ENCODE data around the gene ZNF644. TPM values are rescaled to one million over a fixed set of nuclear protein-coding genes. Genes with fewer than 3 reads are reported as not detected.

ZNF644 gene
- total RNA-seq, 2 donors from 2014 or later = 46.9 to 66.2 TPM

DNA sequence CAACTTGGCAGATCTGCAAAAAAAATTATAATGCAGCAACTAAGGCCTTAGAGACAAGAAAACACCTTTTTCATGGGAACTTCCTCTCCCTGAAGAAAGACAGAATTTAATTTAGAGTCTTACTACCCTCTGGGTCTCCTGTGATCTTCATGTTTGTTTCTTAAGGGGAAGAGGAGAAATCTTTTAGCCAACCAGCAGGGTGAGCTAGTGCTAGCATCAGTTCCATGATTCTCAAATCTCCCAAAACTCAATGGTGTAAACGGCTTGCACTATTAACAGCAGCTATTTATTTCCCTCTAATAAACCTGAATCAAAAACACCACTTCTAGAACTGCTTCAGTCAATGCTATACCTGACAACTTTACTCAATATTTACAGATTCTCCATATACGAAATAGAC, 3.8 kb downstream of the ZNF644 start:
- no peak overlapping the region for H3K27ac ChIP-seq
- no peaks in the 10 kb centered on the region for H3K9me3 ChIP-seq
- no peaks in the 10 kb centered on the region for H3K36me3 ChIP-seq
- H3K9ac ChIP-seq (ENCODE audit: low read depth in 2 of 2, low read length in 2 of 2) = no peak overlapping the region
- H3K4me1 ChIP-seq = peaks cover 16% of the 10 kb centered on the region
- intact Hi-C loops (cut with DNase I) = loop anchor here (10.0 kb wide), 1 partner anchor 147 kb away; no protein-coding TSS in a partner anchor
- DNase-seq = no peak
- no peak overlapping the region for H3K4me3 ChIP-seq
- TF ChIP-seq, protein P1, sequence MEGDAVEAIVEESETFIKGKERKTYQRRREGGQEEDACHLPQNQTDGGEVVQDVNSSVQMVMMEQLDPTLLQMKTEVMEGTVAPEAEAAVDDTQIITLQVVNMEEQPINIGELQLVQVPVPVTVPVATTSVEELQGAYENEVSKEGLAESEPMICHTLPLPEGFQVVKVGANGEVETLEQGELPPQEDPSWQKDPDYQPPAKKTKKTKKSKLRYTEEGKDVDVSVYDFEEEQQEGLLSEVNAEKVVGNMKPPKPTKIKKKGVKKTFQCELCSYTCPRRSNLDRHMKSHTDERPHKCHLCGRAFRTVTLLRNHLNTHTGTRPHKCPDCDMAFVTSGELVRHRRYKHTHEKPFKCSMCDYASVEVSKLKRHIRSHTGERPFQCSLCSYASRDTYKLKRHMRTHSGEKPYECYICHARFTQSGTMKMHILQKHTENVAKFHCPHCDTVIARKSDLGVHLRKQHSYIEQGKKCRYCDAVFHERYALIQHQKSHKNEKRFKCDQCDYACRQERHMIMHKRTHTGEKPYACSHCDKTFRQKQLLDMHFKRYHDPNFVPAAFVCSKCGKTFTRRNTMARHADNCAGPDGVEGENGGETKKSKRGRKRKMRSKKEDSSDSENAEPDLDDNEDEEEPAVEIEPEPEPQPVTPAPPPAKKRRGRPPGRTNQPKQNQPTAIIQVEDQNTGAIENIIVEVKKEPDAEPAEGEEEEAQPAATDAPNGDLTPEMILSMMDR (IDR thresholded peaks at IDR 0.05) = peak; percentile 22
- H3K27me3 ChIP-seq = no peaks in the 10 kb centered on the region

DNA sequence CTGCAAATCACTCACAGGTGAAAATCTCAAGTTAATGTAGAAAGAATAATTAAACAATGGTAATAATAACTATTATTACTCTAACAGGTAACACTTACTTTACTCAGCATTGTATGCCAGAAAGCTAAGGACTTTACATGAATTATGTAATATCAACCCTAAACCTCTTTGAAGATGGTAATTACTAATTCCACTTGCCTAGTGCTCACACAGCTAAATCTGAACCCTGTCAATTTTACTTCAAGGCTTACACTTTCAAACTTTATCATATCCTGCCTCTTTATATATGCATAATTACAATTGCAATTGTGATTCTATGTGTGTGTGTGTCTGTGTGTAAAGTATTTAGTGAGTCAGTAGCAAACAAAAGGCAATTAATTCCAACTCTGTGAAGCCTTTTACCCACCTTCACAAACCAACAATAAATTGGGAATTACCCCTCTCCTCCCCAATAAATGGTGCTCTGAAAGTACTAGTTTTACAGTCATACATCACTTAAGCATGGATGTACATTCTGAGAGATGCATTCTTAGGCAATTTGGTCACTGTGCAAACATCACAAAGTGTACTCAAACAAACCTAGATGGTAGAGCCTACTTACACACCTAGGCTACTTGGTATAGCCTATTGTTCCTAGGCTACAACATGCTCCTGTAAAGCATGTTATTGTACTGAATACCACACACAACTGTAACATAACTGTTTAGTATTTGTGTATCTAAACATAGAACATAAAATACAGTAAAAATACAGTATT, 5.9 kb downstream of the ZNF644 start:
- intact Hi-C loops (cut with DNase I) = loop anchor here (10.0 kb wide), 1 partner anchor 149 kb away; no protein-coding TSS in a partner anchor
- TF ChIP-seq, protein P1 (IDR thresholded peaks at IDR 0.05) = no peak
- Histone ChIP-seq H3K4me1 (peaks cover 16% of the 10 kb centered on the region), H3K4me3 (no peak overlapping the region), H3K9ac (ENCODE audit: low read depth in 2 of 2, low read length in 2 of 2) (no peak overlapping the region), H3K9me3 (no peaks in the 10 kb centered on the region), H3K36me3 (no peaks in the 10 kb centered on the region), H3K27ac (no peak overlapping the region), H3K27me3 (no peaks in the 10 kb centered on the region)
- no peak for DNase-seq

DNA sequence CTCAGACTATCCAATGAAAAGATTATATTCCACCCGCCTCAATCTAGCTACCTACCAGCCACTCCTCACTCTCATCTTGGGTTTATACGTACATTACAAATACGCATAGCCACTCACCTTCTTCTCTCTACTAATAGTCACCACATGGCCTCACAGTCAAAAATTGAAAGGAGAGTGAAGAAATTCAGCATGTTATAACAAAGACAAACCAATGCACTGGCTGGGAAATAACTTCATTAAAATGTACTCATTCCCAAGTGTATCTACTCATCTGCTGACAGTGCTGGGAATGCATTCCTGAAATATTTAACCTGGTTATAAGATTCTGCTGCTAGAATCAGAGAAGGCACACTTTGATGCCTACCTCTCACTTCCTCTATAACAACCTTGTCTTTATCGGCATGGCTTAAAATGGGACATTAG, 6.5 kb downstream of the ZNF644 start:
- H3K36me3 ChIP-seq = no peaks in the 10 kb centered on the region
- peaks cover 16% of the 10 kb centered on the region for H3K4me1 ChIP-seq
- H3K9ac ChIP-seq (ENCODE audit: low read depth in 2 of 2, low read length in 2 of 2) = no peak overlapping the region
- TF ChIP-seq, protein P1 (IDR thresholded peaks at IDR 0.05) = no peak
- H3K27me3 ChIP-seq = no peaks in the 10 kb centered on the region
- DNase-seq = no peak
- H3K4me3 ChIP-seq = no peak overlapping the region
- intact Hi-C loops (cut with DNase I) = loop anchor here (10.0 kb wide), 1 partner anchor 149 kb away; no protein-coding TSS in a partner anchor
- no peak overlapping the region for H3K27ac ChIP-seq
- no peaks in the 10 kb centered on the region for H3K9me3 ChIP-seq

DNA sequence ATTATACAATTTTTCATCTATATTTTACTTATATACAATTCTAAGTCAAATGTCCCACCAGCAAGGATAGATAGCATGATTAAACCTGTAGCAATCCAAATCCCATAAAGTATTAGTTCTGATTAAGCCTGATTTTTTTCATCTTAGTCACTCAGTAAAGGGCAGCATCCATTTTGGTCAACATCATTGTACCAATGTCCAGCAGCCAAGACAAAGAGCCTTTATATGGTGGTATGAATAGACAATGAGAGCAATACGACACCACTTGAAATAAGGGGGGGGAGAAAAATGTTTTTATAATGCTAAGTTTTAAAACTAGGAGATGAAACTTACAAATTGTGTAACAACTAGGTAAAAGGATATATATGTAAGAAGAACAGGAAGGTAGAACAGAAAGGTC, 7.4 kb downstream of the ZNF644 start:
- no peak for DNase-seq
- TF ChIP-seq, protein P1 (IDR thresholded peaks at IDR 0.05) = no peak
- intact Hi-C loops (cut with DNase I) = loop anchor here (10.0 kb wide), 1 partner anchor 150 kb away; no protein-coding TSS in a partner anchor

DNA sequence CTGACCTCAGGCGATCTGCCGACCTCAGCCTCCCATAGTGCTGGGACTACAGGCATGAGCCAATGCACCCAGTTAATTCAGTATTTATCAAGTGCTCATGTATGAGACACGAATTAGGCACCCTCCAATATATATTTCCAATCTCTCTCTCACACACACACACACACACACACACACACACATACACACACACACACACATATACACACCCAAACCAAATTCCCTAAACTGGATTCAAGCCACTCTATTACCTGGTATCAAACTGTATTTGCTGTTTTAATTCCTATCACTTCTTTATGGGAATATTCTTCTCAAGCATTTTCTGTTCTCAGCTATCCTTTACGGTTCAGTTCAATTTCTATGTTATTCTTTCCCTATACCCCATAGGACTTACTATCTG, 8.5 kb downstream of the ZNF644 start:
- Histone ChIP-seq H3K27me3 (no peaks in the 10 kb centered on the region), H3K9me3 (no peaks in the 10 kb centered on the region), H3K4me1 (peaks cover 16% of the 10 kb centered on the region), H3K27ac (no peak overlapping the region), H3K4me3 (no peak overlapping the region), H3K36me3 (no peaks in the 10 kb centered on the region), H3K9ac (ENCODE audit: low read depth in 2 of 2, low read length in 2 of 2) (no peak overlapping the region)
- intact Hi-C loops (cut with DNase I) = loop anchor here (10.0 kb wide), 1 partner anchor 151 kb away; no protein-coding TSS in a partner anchor
- TF ChIP-seq, protein P1 (IDR thresholded peaks at IDR 0.05) = no peak
- DNase-seq = no peak

More for the DNA sequence above, 7.4 kb downstream of the ZNF644 start:
- Histone ChIP-seq H3K27me3 (no peaks in the 10 kb centered on the region), H3K36me3 (no peaks in the 10 kb centered on the region), H3K27ac (no peak overlapping the region), H3K9me3 (no peaks in the 10 kb centered on the region), H3K9ac (ENCODE audit: low read depth in 2 of 2, low read length in 2 of 2) (no peak overlapping the region), H3K4me3 (no peak overlapping the region), H3K4me1 (peaks cover 16% of the 10 kb centered on the region)

Measured in colonic mucosa (tissue), 4 donors.